Transverse colon (tissue), 4 donors: ENCODE results near the gene EFNA5.

Experiments used
- CTCF ChIP-seq, 5 experiments: fragments of 200-600 bp in 3 of 5; fragments of 450-650 bp in 2 of 5; sonication (generic) in 3 of 5; IDR thresholded peaks; 1 replicate in 2 of 5; 2 replicates in 3 of 5; pipeline ENCODE4 v1.5.1; 2016 to 2017; ENCODE audit warnings: antibody characterized with exemption in 5 of 5, inconsistent platforms in 3 of 5, mild to moderate bottlenecking in 2 of 5, moderate library complexity in 1 of 5
- POLR2A ChIP-seq: fragments of 450-650 bp; IDR thresholded peaks from one replicate; pipeline ENCODE4 v1.6.1; 2016; ENCODE audit warnings: antibody characterized with exemption, mild to moderate bottlenecking, moderate library complexity
- POLR2AphosphoS5 ChIP-seq, 3 donors: sonication (generic); formaldehyde crosslinking; IDR thresholded peaks; one replicate each; pipeline ENCODE4 v1.6.1; 2016; ENCODE audit warnings: antibody characterized with exemption in 3 of 3

DNA sequence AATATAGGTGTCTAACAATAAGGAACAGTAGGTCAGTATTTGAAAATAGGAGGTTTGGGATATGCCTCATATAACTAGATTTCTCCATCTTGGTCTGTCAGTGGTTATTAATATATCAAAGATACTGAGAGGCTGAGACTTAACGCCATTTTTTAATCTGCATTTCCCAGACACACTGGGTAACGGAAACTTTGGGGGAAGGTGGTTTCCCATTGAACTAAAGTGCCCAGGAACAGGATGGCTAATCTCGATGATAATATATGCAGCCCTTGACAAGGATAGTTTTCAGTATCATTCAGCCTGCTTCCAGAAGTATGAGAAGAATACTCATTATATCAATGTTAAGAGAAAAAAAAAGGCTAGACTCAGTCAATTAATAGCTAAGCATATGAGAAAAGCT is 30.7 kb downstream of the EFNA5 start:
- TF ChIP-seq CTCF (IDR thresholded peaks at IDR 0.05) (no peak), POLR2AphosphoS5 (IDR thresholded peaks at IDR 0.05) (no peak), POLR2A (no peak)
